Fibroblast of villous mesenchyme (primary cell): ENCODE data around the gene SHISA6. TPM values are rescaled to one million over a fixed set of nuclear protein-coding genes. Genes with fewer than 3 reads are reported as not detected.

ENCODE experiments used
- DNase-seq: peaks from one replicate; pipeline ENCODE4 v3.0.0-alpha.2; 2010; ENCODE audit warnings: low read depth
- H3K4me3 ChIP-seq: 2 replicates; pipeline ENCODE4 v1.5.1; 2011; ENCODE audit warnings: low read depth, mild to moderate bottlenecking, low read length
- total RNA-seq: library from RNA; depleted of rRNA; stranded (reverse); fragments of >200 nt; gene quantifications from 2 replicates; pipeline ENCODE4 v1.2.3, GENCODE V29; 2012
- TF ChIP-seq, protein P1 (sequence below): IDR thresholded peaks from 2 replicates; pipeline ENCODE4 v1.5.1; 2012; ENCODE audit warnings: low read depth, mild to moderate bottlenecking, low read length; ENCODE audit not compliant: insufficient read depth

Gene SHISA6
- total RNA-seq, 1 donor: not detected

DNA sequence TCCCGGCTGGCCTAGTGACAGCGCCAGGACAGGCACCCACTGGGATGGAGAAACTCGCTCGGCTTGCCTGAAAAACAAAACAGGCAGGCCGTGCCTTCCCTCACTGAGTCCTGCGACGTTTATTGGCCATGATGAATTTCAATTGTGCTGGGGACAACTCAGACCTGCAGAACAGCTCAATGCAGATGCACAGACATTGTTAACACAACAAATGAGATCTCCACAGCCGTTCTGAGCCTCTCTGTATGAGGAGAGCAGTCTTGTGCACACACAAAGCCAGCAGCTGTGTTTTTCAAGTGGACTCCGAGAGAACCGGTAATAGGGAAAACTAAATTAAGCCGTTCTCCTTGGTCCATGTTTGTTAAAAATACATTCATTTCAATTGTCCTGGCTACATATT is 15.9 kb downstream of the SHISA6 start:
- H3K4me3 ChIP-seq: no peak overlapping the region
- TF ChIP-seq, protein P1, sequence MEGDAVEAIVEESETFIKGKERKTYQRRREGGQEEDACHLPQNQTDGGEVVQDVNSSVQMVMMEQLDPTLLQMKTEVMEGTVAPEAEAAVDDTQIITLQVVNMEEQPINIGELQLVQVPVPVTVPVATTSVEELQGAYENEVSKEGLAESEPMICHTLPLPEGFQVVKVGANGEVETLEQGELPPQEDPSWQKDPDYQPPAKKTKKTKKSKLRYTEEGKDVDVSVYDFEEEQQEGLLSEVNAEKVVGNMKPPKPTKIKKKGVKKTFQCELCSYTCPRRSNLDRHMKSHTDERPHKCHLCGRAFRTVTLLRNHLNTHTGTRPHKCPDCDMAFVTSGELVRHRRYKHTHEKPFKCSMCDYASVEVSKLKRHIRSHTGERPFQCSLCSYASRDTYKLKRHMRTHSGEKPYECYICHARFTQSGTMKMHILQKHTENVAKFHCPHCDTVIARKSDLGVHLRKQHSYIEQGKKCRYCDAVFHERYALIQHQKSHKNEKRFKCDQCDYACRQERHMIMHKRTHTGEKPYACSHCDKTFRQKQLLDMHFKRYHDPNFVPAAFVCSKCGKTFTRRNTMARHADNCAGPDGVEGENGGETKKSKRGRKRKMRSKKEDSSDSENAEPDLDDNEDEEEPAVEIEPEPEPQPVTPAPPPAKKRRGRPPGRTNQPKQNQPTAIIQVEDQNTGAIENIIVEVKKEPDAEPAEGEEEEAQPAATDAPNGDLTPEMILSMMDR: no peak
- DNase-seq: no peak

DNA sequence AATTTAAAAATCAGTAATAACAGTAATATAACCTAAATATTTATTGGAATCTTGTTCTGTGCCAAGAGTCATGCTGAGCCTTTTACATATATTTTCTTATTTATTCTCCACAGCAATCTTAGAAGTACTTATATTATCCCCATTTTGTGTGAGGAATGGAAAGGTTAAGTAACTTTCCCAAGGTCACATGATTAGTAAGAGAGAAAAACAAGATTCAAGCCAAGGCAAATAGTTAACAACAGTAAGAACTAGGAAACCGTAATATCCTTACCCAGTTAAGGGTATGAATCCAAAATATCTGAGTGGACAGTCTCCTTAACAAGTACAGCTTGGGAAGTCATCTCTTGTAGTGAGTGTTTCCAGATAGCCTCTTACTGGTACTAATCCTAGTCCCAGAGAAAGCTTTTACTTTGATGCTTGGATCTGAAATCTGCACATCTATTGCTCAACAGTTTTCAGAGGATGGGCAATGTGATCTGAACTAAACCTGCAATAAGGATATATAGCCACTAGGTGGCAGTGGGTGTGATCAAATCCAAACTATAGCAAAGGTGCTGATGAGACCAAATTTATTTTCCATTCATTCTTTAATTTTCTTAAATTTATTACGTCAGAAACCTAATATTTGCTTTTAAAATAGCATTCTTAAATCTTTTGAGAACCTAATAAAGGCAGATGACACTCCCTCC is 23.3 kb downstream of the SHISA6 start:
- TF ChIP-seq, protein P1: peak; percentile 13
- H3K4me3 ChIP-seq: no peak overlapping the region
- no peak for DNase-seq

DNA sequence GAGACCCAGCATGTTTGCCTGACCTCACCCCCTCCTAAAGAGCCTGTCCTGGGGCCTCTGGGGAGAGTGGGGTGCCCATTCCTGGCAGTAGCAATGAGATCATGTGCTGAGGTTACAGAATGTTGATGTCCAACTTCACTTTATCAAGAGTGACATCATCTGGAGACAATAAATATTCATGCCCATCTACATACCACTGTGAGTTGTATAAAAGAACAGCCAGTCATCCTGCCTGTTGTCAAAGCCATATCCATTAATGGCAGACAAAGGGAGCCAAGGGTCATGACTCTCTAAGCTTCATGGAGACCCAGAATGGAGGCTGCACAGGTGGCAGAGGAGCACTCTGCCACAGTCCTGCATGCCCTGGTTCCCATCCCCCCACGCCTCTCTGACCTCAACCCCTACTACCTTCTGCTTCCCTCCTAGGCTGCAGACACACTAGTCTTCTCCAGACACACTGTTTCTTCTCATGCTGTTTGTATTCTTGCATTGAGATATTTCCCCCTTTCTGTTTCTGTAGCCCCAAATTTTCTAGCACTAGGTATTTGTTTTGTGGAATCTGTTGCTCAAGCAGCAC is 27.1 kb downstream of the SHISA6 start:
- no peak overlapping the region for H3K4me3 ChIP-seq
- DNase-seq: no peak
- TF ChIP-seq, protein P1: no peak

DNA sequence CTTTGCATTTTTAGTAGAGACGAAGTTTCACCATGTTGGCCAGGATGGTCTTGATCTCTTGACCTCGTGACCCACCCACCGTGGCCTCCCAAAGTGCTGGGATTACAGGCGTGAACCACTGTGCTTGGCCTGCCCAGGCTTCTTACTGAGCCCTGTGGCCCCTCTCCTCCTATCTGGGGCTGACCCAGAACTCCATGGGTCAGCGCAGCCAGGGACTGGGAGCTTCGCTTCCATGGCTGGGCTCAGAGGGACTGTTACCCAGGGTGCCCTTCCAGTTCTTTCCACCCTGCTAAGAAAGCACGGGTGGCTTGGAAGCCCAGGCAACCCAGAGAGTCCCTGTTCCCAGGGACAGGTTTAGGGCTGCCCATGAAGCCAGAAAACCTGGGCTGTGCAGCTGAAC is 28.2 kb downstream of the SHISA6 start:
- TF ChIP-seq, protein P1: no peak
- DNase-seq: no peak

DNA sequence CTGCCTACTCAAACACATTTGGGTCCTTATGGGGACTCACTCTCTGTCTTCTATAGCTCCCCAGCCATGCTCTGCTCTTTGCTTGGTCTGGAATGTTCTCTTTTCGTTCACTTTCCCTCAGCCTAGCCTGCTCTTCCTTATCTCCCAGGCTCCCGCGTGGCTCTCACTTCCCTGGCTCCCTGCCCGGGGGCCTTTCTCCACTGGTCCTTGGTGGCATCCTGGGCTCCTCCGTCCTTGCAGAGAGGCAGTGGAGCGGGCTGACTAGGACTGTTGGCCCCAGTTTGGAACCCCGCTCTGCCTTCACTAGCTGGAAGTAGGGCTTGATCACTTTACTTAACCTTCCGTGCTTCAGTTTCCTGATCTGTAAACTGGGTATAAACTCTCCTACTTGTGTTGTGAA is 31.2 kb downstream of the SHISA6 start:
- no peak for DNase-seq
- TF ChIP-seq, protein P1: no peak
- H3K4me3 ChIP-seq: no peak overlapping the region

More for the DNA sequence above, 28.2 kb downstream of the SHISA6 start:
- H3K4me3 ChIP-seq: no peak overlapping the region

DNA sequence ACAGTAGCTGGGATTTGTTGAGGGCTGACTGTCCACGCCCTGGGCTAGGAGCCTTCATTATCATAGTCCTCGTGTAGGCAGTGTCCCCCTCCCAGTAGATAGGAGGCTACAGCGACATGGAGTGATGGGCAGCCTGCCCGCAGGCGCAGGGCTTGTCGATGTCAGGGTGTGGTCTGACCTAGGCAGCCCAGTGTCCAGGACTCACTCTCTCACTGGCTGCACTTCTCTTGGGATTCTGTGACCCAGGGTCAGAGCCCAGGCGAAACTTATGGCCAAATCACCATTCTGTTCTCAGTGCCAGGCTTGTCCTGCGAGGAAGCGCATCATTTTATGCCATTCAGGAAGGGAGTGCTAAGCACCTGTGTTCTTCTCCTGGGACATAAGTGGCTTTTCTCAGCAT is 32.6 kb downstream of the SHISA6 start:
- TF ChIP-seq, protein P1: no peak
- DNase-seq: no peak
- no peak overlapping the region for H3K4me3 ChIP-seq

DNA sequence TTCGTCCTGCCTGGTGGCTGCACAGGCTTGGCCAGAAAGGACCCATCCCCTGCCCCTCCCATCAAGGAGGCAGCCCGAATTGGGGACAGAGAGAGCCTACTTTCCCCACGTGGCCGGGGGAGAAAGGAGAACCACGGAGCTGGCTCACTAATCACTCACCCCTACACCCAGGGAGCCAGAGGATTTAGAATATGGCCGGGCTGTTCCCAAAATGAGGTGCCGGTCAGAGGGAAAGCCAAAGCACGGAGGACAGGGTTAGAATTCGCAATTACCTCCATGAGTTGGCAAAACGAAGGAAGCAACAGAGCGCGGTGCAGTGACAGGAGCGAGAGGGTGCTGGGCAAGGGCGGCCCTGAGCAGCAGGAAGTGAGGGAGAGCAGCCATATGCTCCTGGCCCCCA is 33.1 kb downstream of the SHISA6 start:
- TF ChIP-seq, protein P1: no peak
- no peak overlapping the region for H3K4me3 ChIP-seq
- DNase-seq: no peak
